ENCODE data around the gene S100A14. TPM values are rescaled to one million over a fixed set of nuclear protein-coding genes. Genes with fewer than 3 reads are reported as not detected.

The S100A14 gene
- total and polyA plus RNA-seq, 9 of the 15 experiments (the other 6 are each of a cell fraction or from before 2014, with no cell fraction given) = 0.10 to 0.64 (median 0.24) TPM; not detected in 3

DNA sequence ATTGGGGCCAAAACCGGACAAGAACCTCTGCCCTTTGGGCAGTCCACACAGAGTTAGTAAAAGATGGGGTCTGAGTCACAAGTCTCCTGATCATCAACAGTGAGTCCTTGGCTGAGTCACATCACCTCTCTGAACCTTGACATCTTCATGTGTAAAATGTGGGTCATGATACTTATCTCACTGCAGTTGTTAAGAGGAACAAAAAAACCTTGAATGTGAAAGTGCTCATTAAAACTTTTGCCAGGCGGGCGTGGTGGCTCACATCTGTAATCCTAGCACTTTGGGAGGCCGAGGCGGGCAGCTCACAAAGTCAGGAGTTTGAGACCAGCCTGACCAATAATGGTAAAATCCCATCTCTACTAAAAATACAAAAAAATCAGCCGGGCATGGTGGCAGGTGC is 18.9 kb downstream of the S100A14 start (continued):
- TF ChIP-seq, protein P1, sequence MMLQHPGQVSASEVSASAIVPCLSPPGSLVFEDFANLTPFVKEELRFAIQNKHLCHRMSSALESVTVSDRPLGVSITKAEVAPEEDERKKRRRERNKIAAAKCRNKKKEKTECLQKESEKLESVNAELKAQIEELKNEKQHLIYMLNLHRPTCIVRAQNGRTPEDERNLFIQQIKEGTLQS (IDR thresholded peaks at IDR 0.05) = peak; percentile 83
- TF ChIP-seq, protein P1 (CRISPR knock-in tag; conservative IDR thresholded peaks at IDR 0.05) = no peak
- TF ChIP-seq FOS (IDR thresholded peaks at IDR 0.05; ENCODE audit: extremely low read depth, insufficient read length) (peak; percentile 40), DIDO1 (tag; IDR thresholded peaks at IDR 0.05; ENCODE audit: low read depth) (no peak), C11orf30 (IDR thresholded peaks at IDR 0.05; ENCODE audit: low read depth) (no peak), CBFA2T3 (IDR thresholded peaks at IDR 0.05) (0 out of 2 replicates have a peak, but pooled peaks have one; percentile 5), SMARCC2 (IDR thresholded peaks at IDR 0.05; ENCODE audit: low read depth) (0 out of 2 replicates have a peak, but pooled peaks have one; percentile 19), EP300 (IDR thresholded peaks at IDR 0.05; ENCODE audit: low read length) (peak; percentile 9; the same call in 1 of the 2 replicates), TEAD2 (tag; IDR thresholded peaks at IDR 0.05) (no peak), DPF2 (IDR thresholded peaks at IDR 0.05) (peak; percentile 48), ZBTB17 (CRISPR knock-in tag; IDR thresholded peaks at IDR 0.05) (no peak)
- TF ChIP-seq, protein P2, sequence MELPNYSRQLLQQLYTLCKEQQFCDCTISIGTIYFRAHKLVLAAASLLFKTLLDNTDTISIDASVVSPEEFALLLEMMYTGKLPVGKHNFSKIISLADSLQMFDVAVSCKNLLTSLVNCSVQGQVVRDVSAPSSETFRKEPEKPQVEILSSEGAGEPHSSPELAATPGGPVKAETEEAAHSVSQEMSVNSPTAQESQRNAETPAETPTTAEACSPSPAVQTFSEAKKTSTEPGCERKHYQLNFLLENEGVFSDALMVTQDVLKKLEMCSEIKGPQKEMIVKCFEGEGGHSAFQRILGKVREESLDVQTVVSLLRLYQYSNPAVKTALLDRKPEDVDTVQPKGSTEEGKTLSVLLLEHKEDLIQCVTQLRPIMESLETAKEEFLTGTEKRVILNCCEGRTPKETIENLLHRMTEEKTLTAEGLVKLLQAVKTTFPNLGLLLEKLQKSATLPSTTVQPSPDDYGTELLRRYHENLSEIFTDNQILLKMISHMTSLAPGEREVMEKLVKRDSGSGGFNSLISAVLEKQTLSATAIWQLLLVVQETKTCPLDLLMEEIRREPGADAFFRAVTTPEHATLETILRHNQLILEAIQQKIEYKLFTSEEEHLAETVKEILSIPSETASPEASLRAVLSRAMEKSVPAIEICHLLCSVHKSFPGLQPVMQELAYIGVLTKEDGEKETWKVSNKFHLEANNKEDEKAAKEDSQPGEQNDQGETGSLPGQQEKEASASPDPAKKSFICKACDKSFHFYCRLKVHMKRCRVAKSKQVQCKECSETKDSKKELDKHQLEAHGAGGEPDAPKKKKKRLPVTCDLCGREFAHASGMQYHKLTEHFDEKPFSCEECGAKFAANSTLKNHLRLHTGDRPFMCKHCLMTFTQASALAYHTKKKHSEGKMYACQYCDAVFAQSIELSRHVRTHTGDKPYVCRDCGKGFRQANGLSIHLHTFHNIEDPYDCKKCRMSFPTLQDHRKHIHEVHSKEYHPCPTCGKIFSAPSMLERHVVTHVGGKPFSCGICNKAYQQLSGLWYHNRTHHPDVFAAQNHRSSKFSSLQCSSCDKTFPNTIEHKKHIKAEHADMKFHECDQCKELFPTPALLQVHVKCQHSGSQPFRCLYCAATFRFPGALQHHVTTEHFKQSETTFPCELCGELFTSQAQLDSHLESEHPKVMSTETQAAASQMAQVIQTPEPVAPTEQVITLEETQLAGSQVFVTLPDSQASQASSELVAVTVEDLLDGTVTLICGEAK (IDR thresholded peaks at IDR 0.05) = no peak
- TF ChIP-seq, protein P2 (CRISPR knock-in tag; IDR thresholded peaks at IDR 0.05) = no peak
- TF ChIP-seq, protein P3, sequence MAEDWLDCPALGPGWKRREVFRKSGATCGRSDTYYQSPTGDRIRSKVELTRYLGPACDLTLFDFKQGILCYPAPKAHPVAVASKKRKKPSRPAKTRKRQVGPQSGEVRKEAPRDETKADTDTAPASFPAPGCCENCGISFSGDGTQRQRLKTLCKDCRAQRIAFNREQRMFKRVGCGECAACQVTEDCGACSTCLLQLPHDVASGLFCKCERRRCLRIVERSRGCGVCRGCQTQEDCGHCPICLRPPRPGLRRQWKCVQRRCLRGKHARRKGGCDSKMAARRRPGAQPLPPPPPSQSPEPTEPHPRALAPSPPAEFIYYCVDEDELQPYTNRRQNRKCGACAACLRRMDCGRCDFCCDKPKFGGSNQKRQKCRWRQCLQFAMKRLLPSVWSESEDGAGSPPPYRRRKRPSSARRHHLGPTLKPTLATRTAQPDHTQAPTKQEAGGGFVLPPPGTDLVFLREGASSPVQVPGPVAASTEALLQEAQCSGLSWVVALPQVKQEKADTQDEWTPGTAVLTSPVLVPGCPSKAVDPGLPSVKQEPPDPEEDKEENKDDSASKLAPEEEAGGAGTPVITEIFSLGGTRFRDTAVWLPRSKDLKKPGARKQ (CRISPR knock-in tag; IDR thresholded peaks at IDR 0.05) = no peak
- TF ChIP-seq, protein P4, sequence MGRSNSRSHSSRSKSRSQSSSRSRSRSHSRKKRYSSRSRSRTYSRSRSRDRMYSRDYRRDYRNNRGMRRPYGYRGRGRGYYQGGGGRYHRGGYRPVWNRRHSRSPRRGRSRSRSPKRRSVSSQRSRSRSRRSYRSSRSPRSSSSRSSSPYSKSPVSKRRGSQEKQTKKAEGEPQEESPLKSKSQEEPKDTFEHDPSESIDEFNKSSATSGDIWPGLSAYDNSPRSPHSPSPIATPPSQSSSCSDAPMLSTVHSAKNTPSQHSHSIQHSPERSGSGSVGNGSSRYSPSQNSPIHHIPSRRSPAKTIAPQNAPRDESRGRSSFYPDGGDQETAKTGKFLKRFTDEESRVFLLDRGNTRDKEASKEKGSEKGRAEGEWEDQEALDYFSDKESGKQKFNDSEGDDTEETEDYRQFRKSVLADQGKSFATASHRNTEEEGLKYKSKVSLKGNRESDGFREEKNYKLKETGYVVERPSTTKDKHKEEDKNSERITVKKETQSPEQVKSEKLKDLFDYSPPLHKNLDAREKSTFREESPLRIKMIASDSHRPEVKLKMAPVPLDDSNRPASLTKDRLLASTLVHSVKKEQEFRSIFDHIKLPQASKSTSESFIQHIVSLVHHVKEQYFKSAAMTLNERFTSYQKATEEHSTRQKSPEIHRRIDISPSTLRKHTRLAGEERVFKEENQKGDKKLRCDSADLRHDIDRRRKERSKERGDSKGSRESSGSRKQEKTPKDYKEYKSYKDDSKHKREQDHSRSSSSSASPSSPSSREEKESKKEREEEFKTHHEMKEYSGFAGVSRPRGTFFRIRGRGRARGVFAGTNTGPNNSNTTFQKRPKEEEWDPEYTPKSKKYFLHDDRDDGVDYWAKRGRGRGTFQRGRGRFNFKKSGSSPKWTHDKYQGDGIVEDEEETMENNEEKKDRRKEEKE (IDR thresholded peaks at IDR 0.05; ENCODE audit: borderline replicate concordance in 1 of 2, control insufficient read depth in 1 of 2, low read depth in 2 of 2, low read length in 1 of 2) = no peak

All from K562 (cell line).